ENCODE measurements around the gene SERINC1.

Gene SERINC1

DNA sequence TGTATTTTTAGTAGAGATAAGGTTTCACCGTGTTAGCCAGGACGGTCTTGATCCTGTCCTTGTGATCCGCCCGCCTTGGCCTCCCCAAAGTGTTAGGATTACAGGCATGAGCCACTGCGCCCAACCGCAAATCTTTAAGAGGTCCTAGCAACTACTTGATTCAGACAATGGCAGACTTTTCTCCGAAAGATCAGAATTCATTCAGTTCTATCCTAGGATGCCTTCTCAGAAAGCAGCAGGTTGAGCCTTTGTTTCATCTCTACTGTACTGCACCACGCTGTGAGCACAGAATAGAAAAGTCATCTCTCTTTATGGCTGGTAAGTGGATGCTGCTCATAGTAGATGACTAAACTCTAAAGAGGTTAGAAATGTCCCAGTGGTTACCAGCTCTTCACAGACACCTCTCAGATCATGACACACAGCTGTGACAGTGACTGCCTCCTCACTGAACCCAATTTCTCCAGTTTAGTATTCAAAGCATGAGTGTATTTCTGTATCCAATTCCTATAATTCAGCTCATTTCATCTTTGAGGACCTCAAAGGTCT lies 78.2 kb downstream of the SERINC1 start:
- DNase-seq (ENCODE audit: low read depth, low spot score) = no peak

Data from iPS DF 19.7 (cell line).